HepG2 (cell line): Measurements from ENCODE around the gene IQCH. TPM values are rescaled to one million over a fixed set of nuclear protein-coding genes. Genes with fewer than 3 reads are reported as not detected.

Source experiments
- ATF7 ChIP-seq, 2 experiments: fragments of 450-650 bp in 1 of 2; sonication (generic) in 1 of 2; formaldehyde crosslinking in 1 of 2; IDR thresholded peaks; 2 replicates each; pipeline versions ENCODE4 v1.4.0 to v1.6.1; 2016 to 2020; ENCODE audit warnings: antibody characterized with exemption in 1 of 2, mild to moderate bottlenecking in 1 of 2, missing genetic modification reagents in 1 of 2
- DMAP1 ChIP-seq: IDR thresholded peaks from 2 replicates; pipeline ENCODE4 v1.6.1; 2016
- MNT ChIP-seq: fragments of 450-650 bp; IDR thresholded peaks from 2 replicates; pipeline ENCODE4 v1.6.1; 2016
- MTF2 ChIP-seq: sonication (generic); formaldehyde crosslinking; IDR thresholded peaks from 2 replicates; pipeline ENCODE4 v1.5.0; 2020; ENCODE audit warnings: missing genetic modification reagents, borderline replicate concordance
- POLR2AphosphoS5 ChIP-seq: IDR thresholded peaks from 2 replicates; pipeline ENCODE4 v1.6.1; 2012; ENCODE audit warnings: low read depth, low read length
- PRMT3 ChIP-seq: sonication (generic); formaldehyde crosslinking; IDR thresholded peaks from 2 replicates; pipeline ENCODE4 v1.8.1; 2022; ENCODE audit warnings: low read depth, mild to moderate bottlenecking, moderate library complexity, missing genetic modification reagents, borderline replicate concordance
- SIX1 ChIP-seq: sonication (generic); formaldehyde crosslinking; IDR thresholded peaks from 2 replicates; pipeline ENCODE4 v1.4.0; 2020; ENCODE audit warnings: missing genetic modification reagents, borderline replicate concordance
- ZBTB42 ChIP-seq: sonication (generic); formaldehyde crosslinking; IDR thresholded peaks from 2 replicates; pipeline ENCODE4 v1.5.0; 2020; ENCODE audit warnings: mild to moderate bottlenecking, missing genetic modification reagents
- ZNF224 ChIP-seq: sonication (generic); formaldehyde crosslinking; IDR thresholded peaks from 2 replicates; pipeline ENCODE4 v1.5.0; 2020; ENCODE audit warnings: mild to moderate bottlenecking, missing genetic modification reagents
- ZNF251 ChIP-seq: sonication (generic); formaldehyde crosslinking; IDR thresholded peaks from 2 replicates; pipeline ENCODE4 v1.9.0; 2021; ENCODE audit warnings: mild to moderate bottlenecking, missing genetic modification reagents
- ZNF33B ChIP-seq: sonication (generic); formaldehyde crosslinking; IDR thresholded peaks from 2 replicates; pipeline ENCODE4 v1.5.1; 2020; ENCODE audit warnings: mild to moderate bottlenecking, missing genetic modification reagents
- ZNF562 ChIP-seq: sonication (generic); formaldehyde crosslinking; IDR thresholded peaks from 2 replicates; pipeline ENCODE4 v1.8.0; 2022; ENCODE audit warnings: missing genetic modification reagents, borderline replicate concordance
- ZNF615 ChIP-seq: sonication (generic); formaldehyde crosslinking; IDR thresholded peaks from 2 replicates; pipeline ENCODE4 v1.5.0; 2020; ENCODE audit warnings: mild to moderate bottlenecking, missing genetic modification reagents, borderline replicate concordance
- ZNF720 ChIP-seq: sonication (generic); formaldehyde crosslinking; IDR thresholded peaks from 2 replicates; pipeline ENCODE4 v1.4.0; 2020; ENCODE audit warnings: missing genetic modification reagents
- ZNF747 ChIP-seq: sonication (generic); formaldehyde crosslinking; IDR thresholded peaks from 2 replicates; pipeline ENCODE4 v1.8.1; 2023; ENCODE audit warnings: missing genetic modification reagents, mild to moderate bottlenecking, borderline replicate concordance
- polyA plus RNA-seq, 8 experiments: library from polyadenylated mRNA; depleted of rRNA in 3 of 8; stranded (reverse) in 7 of 8; unstranded in 1 of 8; fragments of >200 nt; fragmentation: Illumina TruSeq in 4 of 8; extraction: Trizol in 4 of 8; gene quantifications; 2 replicates each; pipeline versions ENCODE4 v1.2.1 to v1.2.3, GENCODE V29; 2011 to 2016; ENCODE audit warnings: low read depth in 4 of 8, missing spikeins in 1 of 8, mixed read lengths in 1 of 8; ENCODE audit not compliant: insufficient read depth in 1 of 8
- total RNA-seq, 5 experiments: library from RNA; depleted of rRNA; stranded (reverse); fragments of >200 nt; fragmentation: Illumina TruSeq; extraction: Trizol; gene quantifications; 2 replicates each; pipeline ENCODE4 v1.2.3, GENCODE V29; 2016; ENCODE audit warnings: low read depth in 1 of 5
- TF ChIP-seq, protein P1 (sequence below): sonication (generic); formaldehyde crosslinking; IDR thresholded peaks from 2 replicates; pipeline ENCODE4 v1.5.0; 2020; ENCODE audit warnings: mild to moderate bottlenecking, missing genetic modification reagents, borderline replicate concordance
- TF ChIP-seq, protein P2 (sequence below): sonication (generic); formaldehyde crosslinking; IDR thresholded peaks from 2 replicates; pipeline ENCODE4 v1.4.0; 2020; ENCODE audit warnings: missing genetic modification reagents, borderline replicate concordance
- TF ChIP-seq, protein P3 (sequence below): IDR thresholded peaks from 2 replicates; pipeline ENCODE4 v1.6.1; 2012; ENCODE audit warnings: inconsistent platforms

Gene IQCH
- total and polyA plus RNA-seq, 2 of the 13 experiments (the other 11 are each of a cell fraction or from before 2014, with no cell fraction given) = 0.16 to 0.55 TPM

DNA sequence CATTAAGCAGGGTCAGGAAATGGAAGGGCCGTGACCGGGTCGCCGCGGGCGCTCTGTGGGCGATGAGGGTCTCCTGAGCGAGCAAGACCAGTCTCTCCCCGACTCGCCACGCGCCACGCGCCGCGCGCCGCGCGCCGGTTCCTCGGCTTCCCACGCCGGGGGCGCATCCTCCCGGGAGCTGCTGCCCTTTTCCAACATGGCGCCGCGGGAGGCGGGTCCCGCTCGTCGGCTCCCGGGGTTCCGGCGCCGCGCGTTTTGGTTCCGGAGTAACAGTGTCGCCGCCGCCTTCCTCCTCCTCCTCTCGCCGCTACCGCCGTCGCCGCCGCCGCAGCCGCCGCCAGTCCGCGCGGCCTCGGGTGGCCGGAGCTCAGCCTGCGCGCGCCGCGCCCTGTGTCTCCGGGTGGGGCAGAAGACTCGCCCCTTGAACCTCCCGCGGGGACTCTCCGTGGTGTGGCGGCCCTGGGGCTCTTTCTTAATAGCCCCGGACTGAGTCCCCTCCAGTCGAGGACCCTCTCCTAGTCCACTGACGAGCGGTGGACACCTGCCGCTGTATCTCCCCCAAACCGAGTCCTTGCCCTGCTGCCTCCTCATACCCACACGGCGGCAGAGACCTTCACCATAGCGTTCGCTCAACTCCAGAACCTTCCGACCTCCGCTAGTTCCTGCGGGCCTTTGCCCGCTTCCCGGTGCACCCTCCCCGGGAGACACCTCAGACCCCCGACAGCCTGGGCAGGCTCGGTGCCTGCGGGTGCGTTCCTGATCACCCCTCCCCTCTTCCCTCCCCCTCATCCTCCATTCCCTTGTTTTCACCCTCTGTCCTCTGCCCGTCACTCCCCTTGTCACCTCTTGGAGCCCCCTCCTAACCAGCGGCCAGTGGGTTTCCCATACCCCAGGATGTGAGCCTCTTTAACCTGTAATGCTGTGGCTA is 288.1 kb downstream of the IQCH start, which contains the start of gene MAP2K5 (continued):
- TF ChIP-seq, protein P1, sequence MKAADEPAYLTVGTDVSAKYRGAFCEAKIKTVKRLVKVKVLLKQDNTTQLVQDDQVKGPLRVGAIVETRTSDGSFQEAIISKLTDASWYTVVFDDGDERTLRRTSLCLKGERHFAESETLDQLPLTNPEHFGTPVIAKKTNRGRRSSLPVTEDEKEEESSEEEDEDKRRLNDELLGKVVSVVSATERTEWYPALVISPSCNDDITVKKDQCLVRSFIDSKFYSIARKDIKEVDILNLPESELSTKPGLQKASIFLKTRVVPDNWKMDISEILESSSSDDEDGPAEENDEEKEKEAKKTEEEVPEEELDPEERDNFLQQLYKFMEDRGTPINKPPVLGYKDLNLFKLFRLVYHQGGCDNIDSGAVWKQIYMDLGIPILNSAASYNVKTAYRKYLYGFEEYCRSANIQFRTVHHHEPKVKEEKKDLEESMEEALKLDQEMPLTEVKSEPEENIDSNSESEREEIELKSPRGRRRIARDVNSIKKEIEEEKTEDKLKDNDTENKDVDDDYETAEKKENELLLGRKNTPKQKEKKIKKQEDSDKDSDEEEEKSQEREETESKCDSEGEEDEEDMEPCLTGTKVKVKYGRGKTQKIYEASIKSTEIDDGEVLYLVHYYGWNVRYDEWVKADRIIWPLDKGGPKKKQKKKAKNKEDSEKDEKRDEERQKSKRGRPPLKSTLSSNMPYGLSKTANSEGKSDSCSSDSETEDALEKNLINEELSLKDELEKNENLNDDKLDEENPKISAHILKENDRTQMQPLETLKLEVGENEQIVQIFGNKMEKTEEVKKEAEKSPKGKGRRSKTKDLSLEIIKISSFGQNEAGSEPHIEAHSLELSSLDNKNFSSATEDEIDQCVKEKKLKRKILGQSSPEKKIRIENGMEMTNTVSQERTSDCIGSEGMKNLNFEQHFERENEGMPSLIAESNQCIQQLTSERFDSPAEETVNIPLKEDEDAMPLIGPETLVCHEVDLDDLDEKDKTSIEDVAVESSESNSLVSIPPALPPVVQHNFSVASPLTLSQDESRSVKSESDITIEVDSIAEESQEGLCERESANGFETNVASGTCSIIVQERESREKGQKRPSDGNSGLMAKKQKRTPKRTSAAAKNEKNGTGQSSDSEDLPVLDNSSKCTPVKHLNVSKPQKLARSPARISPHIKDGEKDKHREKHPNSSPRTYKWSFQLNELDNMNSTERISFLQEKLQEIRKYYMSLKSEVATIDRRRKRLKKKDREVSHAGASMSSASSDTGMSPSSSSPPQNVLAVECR = peak; percentile 82; the same call in 1 of the 2 replicates
- TF ChIP-seq, protein P2, sequence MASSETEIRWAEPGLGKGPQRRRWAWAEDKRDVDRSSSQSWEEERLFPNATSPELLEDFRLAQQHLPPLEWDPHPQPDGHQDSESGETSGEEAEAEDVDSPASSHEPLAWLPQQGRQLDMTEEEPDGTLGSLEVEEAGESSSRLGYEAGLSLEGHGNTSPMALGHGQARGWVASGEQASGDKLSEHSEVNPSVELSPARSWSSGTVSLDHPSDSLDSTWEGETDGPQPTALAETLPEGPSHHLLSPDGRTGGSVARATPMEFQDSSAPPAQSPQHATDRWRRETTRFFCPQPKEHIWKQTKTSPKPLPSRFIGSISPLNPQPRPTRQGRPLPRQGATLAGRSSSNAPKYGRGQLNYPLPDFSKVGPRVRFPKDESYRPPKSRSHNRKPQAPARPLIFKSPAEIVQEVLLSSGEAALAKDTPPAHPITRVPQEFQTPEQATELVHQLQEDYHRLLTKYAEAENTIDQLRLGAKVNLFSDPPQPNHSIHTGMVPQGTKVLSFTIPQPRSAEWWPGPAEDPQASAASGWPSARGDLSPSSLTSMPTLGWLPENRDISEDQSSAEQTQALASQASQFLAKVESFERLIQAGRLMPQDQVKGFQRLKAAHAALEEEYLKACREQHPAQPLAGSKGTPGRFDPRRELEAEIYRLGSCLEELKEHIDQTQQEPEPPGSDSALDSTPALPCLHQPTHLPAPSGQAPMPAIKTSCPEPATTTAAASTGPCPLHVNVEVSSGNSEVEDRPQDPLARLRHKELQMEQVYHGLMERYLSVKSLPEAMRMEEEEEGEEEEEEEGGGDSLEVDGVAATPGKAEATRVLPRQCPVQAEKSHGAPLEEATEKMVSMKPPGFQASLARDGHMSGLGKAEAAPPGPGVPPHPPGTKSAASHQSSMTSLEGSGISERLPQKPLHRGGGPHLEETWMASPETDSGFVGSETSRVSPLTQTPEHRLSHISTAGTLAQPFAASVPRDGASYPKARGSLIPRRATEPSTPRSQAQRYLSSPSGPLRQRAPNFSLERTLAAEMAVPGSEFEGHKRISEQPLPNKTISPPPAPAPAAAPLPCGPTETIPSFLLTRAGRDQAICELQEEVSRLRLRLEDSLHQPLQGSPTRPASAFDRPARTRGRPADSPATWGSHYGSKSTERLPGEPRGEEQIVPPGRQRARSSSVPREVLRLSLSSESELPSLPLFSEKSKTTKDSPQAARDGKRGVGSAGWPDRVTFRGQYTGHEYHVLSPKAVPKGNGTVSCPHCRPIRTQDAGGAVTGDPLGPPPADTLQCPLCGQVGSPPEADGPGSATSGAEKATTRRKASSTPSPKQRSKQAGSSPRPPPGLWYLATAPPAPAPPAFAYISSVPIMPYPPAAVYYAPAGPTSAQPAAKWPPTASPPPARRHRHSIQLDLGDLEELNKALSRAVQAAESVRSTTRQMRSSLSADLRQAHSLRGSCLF (CRISPR knock-in tag) = no peak
- TF ChIP-seq DMAP1 (peak; percentile 47; the same call in 1 of the 2 replicates), ZNF562 (CRISPR knock-in tag) (no peak), POLR2AphosphoS5 (peak; percentile 83), MNT (no peak), ZNF33B (no peak), SIX1 (CRISPR knock-in tag) (no peak), ZNF251 (no peak), ZNF615 (CRISPR knock-in tag) (no peak), ZNF720 (CRISPR knock-in tag) (no peak), ATF7 (IDR thresholded peaks at IDR 0.05) (no peak), ATF7 (CRISPR knock-in tag; IDR thresholded peaks at IDR 0.05) (no peak), MTF2 (no peak), PRMT3 (CRISPR knock-in tag) (no peak), ZBTB42 (CRISPR knock-in tag) (no peak), ZNF224 (CRISPR knock-in tag) (no peak), ZNF747 (CRISPR knock-in tag) (no peak)
- TF ChIP-seq, protein P3, sequence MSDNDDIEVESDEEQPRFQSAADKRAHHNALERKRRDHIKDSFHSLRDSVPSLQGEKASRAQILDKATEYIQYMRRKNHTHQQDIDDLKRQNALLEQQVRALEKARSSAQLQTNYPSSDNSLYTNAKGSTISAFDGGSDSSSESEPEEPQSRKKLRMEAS = peak; percentile 80
